Fibroblast of skin of back (primary cell): Measurements from ENCODE around the gene MED7.

ENCODE experiments used
- DNase-seq: peaks from one replicate; pipeline ENCODE4 v3.0.0-alpha.2; 2013

The MED7 gene

DNA sequence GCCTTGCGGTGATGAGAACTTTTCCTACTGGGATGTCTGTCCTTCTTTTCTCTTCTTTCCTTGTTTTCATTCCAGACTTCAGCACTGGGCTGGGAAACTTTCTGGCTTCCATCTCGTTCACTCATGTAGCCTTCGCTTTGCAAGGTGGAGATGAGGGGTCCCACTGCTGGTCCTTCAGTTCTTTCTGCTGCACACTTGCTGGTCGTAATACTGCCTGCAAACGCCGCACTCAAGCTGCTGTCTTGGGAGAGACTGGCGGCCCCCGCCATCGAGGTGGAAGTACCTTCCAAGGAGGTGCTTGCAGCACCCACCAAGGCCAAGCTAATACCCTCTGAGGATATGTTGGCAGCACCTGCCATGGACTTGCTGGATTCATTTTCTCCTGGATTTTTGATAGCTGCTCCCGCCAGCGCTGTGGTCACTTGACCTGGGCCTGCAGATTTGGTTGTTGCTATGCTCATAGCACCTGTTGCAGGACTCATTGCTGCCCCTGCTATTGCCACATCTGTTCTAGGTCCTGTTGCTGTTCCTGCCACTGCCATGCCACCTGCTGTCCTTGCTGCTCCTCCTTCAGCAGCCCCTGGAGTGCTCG, 20.4 kb upstream of the MED7 start:
- DNase-seq, result no peak

GRCh38 chr5:157161996-157162395, 19.3 kb upstream of the MED7 start:
- no peak for DNase-seq

DNA sequence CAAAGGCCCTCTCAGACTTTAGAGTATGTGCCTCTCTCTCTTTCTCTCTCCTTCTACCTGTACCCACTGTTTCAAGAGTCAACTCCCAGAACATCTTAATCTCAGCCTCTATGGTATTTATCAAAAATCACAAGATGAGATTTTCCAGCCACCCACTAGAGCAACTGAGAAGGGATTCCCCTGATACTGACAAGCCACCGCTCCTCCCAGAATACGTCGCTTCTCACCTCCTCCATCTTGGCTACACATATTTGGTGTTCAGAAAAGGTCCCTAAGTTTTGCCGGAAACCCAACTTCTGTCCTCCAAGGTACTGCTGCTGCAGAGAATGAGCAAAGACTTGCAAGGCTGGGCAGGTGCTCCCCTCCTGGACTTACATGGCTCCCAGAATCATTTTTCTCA, 17.3 kb upstream of the MED7 start:
- DNase-seq, result no peak

- no peak for DNase-seq
Observed at GRCh38 chr5:157159209-157159751, 16.6 kb upstream of the MED7 start.

- DNase-seq, result no peak
Observed at GRCh38 chr5:157157293-157157891, 14.7 kb upstream of the MED7 start.

GRCh38 chr5:157155297-157155696, 12.6 kb upstream of the MED7 start:
- DNase-seq, result no peak

DNA sequence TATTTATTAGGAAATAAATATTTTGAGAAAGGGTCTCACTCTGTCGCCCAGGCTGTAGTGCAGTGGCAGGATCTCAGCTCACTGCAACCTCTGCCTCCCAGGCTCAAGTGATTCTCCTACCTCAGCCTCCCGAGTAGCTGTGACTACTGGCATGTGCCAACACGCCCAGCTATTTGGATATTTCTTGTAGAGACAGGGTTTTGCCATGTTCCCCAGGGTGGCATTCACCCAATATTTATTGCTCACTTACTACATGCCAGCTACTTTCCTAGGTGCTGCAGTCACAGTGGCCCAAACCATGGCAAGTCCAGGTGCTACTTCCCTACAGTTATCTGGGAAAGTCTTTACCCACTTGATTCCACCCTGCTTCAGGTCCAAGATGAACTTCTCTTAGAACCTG, 8.3 kb upstream of the MED7 start:
- no peak for DNase-seq

- DNase-seq, result peak; percentile 67
Observed at GRCh38 chr5:157148734-157149615, 6.3 kb upstream of the MED7 start.

DNA sequence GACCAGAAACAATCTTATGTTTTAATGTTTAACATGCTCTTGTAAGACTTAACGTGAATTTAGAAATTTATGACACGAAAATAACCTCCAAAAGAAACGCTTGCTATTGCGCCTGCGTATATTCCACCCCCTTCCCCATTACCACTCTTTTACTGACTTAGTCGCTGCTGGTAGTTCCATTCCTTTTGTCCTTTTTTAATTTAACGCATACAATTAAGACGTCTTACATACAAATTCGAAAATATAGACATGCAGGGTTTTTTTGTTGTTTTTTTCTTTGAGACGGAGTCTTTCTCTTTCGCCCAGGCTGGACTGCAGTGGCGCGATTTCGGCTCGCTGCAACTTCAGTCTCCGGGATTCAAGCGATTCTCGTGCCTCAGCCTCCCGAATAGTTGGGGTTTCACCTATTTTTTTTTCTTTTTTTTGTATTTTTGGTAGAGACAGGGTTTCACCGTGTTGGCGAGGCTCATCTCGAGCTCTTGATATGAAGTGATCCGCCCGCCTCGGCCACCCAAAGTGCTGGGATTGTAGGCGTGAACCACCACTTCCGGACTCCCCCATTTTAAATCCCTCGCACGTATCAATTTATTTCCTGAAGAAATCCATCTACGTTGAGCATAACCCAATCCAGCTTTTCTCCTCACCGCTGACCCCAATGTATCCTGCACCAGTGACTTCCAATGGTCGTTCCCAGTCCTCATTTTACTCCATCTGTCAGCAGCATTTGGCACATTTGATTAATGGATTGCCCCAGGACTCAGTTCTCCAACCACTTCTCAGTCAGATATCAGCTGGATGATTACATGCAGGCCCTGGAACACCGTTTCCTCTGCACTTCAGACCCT, 684 bp upstream of the MED7 start:
- peak; percentile 36 for DNase-seq

DNA sequence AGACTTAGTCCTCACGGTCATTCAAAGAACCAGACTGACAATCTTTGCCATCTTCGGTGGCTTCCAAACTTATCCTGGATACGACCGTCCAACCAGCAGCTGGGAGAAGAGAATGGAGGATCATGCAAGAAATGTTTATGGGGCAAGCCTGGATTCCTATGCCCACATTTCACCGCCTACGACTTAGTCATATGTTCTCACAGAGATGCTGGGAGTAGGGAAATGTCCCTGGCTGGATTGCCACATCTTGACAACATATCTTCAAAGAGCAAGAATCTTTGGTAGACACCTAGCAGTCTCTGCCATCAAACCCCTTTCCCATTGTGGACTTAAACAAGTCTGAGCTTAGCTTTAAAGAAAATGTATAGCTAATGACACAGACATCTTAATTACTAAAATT, 5.0 kb downstream of the MED7 start:
- no peak for DNase-seq

DNA sequence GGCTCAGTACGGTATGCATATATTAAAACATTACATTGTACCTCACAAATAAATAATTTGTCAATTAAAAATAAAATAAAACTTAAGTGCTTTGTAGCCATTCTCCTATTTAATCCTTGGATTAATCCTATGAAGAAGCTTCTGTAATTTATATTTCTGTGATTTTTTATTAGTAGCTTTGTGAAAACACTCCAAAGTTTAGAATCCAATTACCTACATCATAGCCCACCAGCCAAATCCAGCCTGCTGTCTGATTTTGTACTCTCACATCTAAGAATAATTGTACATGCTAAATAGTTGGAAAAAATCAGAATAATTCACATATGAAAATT, 10.4 kb downstream of the MED7 start:
- no peak for DNase-seq

DNA sequence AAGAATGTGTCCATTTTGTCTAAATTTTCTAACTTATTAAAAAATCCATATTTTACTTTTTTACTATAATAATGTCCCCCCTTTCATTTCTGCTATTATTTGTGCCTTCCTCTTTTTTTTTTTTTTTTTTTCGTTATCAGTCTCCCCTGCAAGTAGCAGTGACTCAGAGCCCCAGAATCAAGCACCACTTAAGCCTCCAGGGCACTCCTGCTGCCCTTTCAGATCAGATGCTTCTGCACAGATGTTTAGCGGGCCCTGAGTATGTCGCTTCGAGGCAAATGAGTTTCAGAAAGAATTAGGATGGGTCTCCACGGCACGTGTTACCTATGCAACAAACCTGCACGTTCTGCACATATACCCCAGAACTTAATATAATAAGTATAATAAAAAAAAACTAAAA, 11.7 kb downstream of the MED7 start:
- DNase-seq, result no peak

DNA sequence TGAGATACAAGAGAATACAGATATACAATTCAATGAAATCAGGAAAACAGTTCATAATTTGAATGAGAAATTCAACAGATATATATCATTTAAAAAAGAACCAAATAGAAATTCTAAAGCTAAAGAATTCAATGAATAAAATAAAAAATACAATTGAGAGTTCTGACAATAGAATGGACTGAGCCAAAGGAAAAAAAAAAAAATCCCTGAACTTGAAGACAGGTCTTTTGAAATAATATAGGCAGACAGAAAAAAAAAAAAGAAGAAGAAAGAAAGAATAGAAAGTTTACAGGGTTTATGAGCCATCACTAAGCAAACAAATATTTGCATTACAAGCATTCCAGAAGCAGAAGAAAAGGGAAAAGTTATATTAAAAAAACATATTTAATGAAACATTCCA, 21.0 kb downstream of the MED7 start:
- no peak for DNase-seq

DNA sequence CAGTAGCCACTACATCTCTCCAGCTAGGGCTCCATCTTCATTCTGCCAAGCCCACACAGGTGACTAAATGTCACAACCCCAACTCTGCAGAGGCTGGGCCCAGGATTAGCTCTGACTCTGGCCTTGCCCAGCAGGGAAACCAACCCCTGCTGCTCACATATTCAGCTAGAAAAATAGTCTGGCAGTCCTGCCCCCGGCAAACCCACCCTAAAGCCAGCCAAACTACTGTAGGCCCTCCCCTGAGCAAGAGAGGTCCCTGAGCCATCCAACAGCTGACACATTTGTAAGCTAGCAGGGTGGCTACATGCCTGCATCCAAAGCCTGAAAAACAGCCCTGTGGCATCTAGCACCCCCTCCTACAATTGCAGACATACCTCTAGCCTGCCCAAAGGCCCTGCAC, 22.6 kb downstream of the MED7 start:
- no peak for DNase-seq

GRCh38 chr5:157116483-157116954, 26.1 kb downstream of the MED7 start:
- DNase-seq, result no peak

GRCh38 chr5:157115502-157115901, 27.2 kb downstream of the MED7 start:
- DNase-seq, result no peak

DNA sequence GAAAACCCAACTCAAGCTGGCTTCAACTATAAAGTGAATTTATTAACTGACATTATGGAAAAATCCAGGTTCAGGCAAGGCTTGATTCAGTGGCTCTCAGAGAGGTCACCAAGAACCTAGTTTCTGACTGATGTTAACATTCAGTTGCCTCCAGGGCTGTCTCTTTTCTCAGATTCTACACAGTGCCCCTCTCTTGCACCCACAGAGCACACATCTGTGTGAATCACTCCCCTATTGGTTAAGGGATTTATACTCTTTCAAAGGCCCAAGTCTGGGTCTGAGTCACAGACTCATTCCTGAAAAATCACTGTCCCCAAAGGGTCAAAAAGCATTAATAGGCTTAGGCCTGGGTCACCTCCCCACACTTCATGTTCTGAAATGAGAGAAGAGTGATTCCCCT, 27.7 kb downstream of the MED7 start:
- no peak for DNase-seq

- DNase-seq, result no peak
Observed at GRCh38 chr5:157113002-157113401, 29.7 kb downstream of the MED7 start.

GRCh38 chr5:157109744-157110143, 32.9 kb downstream of the MED7 start:
- DNase-seq, result no peak

DNA sequence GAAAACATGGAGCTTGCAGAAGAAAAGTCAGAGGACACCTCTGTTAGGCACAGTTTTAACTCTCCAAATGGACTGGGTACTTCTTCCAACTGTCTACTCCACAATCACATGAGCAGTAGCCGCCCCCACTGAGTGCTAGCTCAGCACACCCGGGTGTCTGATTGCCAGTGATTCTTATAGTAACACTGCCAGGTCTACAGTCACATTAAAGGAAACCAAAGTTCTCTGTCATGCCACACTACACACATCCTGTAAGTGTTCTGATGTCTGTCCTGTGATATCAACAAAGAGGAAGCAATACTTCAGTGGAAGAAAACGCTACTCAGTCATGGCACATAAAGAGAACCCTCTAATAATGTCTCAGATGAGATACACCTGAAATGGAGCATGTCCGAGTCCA, 33.7 kb downstream of the MED7 start, which contains the start of gene HAVCR2:
Gene HAVCR2 (minus strand): TSS at position 69 of the 400 bp plus-strand sequence. CDS start 61 bp downstream, at position 8.
- DNase-seq, result no peak

GRCh38 chr5:157107508-157107907, 35.2 kb downstream of the MED7 start:
- peak; percentile 20 for DNase-seq

- DNase-seq, result no peak
Observed at GRCh38 chr5:157106630-157107461, 35.8 kb downstream of the MED7 start.
